Activated CD4-positive, CD25-positive, alpha-beta regulatory T cell treated with anti-CD3 and anti-CD28 coated beads, Interleukin-2, amount 50 U/mL, for 16 hours (primary cell): Measurements from ENCODE around the gene OR4D9.

Experiments used
- DNase-seq: peaks from one replicate; pipeline ENCODE4 v3.0.0-alpha.2; 2020; ENCODE audit warnings: low read depth, low spot score

OR4D9 gene

DNA sequence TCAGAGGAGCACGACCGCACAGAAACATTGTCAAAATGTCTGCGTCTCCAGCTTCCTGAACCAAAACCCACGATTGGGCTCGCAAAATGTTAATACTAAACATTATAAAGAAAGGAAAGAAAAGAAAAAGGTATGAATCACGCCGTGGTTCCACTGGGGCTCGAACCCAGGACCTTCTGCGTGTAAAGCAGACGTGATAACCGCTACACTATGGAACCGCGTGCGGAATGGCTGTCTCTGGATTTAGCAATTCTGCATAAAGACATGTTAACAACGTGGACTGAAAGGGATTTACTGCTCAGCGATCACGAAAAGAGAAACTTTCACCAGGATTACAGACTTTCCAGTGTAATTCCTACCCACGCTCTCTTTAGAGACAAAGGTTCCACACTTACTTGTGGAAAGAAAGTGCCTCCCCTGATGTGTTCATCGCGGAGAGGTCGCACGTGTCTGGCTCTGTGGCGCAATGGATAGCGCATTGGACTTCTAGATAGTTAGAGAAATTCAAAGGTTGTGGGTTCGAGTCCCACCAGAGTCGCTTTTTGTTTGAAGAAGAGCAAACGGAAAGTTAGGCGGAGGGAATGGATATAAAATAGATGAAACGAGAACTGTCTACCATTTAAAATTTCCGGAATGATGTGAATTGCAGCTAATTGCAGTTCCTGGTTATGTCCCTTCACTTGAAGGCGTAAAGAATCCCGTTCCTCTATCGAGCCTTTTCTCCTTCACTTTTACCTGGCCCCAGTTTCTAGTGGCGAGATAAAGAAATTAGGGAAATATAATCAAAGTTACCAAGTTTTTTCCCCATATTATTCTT lies 39.7 kb downstream of the OR4D9 start:
- peak; percentile 63 for DNase-seq

DNA sequence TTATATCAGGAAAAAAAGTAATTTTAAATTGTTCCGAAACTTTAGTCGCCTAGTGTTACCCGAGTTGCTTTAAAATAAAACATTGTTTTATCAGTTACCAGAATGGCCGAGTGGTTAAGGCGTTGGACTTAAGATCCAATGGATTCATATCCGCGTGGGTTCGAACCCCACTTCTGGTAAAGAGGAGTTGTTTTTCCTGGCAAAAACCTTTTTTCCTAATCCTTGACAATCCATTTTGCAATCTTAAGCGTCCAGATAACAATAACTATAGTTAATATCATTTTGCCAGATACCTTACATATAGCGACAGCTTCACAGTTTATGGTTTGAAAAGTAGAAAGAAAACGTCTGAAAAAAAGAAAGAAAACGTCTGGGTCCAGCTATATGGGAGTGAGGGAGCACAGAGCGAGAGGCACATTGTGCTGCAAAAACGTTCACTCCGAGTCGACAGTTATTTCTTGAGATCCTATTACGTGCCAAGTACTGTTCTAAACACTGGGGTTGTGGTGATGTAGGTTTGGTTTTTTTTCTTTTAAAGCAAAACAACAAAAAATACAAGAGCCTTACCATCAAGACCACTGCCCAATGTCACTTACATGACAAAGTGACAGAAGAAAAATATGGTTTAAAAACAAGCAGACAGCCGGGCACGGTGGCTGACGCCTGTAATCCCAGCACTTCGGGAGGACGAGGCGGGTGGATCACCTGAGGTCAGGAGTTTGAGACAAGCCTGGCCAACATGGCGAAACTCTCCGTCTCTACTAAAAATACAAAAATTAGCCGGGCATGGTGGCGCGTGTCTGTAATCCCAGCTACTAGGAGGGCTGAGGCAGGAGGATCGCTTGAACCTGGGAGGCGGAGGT lies 40.6 kb downstream of the OR4D9 start:
- no peak for DNase-seq

DNA sequence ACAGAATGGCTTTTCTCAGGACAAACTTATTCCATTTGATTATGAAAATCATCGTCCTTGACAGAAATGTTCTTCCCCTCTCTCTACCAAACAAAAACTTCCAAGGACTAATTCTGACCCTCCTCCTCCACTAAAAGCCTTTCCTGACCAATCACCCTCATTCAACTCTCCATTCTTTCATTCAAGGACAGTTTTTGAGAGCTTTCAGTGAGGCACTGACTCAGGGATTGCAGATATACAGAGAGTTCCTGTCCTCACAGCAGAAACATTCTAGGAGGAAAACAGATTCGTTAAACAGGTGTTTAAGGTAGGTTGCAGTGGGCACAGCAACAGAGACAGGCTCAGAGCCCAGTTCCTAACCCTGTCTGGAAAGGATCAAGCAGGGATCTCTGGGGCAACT lies 41.5 kb downstream of the OR4D9 start:
- no peak for DNase-seq

DNA sequence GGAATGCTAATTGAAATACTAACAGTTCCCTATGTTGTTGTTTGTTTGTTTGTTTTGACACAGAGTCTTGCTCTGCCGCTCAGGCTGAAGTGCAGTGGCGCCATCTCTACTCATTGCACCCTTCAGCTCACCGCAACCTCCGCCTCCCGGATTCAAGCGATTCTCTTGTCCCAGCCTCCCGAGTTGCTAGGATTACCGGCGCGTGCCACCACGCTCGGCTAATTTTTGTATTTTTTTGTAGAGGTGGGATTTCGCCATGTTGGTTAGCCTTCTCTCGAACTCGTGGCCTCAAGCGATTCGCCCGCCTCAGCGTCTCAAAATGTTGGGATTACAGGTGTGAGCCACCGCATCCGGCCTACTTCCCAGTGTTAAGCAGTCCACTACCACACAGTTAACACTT lies 42.0 kb downstream of the OR4D9 start:
- no peak for DNase-seq

DNA sequence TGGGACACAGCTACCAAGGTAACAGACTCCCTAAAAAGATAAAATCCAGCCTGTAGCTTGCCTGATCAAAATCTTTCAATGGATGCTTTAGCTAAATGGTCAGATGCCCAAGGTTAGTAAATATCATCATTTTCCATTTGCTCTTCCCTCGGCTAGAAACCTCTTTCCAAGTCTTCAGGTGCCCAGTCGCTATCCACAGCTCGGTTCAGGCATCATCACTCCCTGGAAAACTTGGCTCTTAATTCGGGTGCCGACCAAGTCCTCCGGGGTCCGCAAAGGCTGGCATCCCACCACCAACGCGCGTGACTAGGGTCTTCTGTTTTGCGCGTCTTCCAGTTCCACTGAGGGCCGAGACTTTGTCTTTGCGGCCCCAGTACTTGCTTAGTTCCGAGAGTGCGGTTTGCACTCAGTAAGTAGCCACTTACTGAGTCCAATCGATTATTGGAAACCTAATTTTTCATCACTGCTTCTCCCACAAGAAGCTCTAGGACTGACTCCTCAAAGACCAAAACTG lies 44.3 kb downstream of the OR4D9 start:
- DNase-seq, result no peak

DNA sequence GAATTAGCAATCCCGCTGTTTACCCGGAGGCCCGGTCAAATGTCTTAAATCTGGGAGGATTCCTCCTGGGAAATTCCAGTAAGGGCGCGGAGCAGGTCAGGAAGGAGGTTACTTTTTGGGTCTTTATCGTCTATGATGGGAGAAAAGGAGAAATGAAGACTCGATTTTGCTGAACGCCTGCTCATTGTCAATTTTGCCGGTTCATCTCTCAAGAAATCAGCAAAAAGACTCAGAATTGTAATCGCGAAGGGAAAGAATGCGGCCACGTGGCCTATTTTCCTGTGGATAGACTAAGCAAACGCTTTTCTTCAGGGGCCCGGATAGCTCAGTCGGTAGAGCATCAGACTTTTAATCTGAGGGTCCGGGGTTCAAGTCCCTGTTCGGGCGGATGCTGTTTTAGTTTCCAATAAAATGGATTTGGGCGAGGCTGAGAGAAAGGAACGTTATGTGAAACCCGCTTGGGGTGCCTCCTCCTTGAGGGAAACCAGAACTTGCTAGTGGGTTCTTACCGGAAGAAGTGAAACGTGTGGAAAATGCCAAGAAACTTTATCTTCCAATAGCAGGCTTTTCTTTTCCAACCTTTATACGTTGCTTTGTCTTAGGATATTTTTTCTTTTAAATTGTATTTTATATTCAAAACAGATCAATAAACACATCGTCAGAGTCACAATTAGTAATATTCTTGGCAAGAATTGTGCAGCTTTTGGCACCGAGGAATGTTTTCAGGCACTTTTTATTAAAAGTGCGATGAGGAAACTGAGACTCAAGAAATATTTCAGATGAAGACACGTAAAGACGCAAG lies 45.0 kb downstream of the OR4D9 start:
- DNase-seq, result peak; percentile 29

DNA sequence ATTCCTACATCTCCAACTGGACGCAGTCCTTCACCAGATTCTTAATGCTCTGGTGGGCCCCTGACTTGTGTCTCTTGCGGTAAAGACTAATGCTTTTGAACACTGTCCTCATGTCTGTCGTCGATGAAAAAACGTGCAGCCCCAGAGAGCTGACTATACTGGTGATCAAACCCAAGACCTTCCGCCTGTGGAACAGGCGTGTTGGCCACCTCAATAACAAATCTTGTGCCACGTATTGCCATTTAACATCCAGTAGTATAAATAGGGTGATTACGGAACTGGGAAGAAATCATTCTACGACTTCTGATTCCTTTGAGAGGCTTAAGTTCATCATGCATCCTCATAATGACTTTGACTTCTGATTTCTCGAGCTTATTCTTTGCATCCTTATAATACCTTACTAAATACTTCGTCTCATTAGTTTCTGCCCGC lies 45.6 kb downstream of the OR4D9 start:
- DNase-seq, result no peak

DNA sequence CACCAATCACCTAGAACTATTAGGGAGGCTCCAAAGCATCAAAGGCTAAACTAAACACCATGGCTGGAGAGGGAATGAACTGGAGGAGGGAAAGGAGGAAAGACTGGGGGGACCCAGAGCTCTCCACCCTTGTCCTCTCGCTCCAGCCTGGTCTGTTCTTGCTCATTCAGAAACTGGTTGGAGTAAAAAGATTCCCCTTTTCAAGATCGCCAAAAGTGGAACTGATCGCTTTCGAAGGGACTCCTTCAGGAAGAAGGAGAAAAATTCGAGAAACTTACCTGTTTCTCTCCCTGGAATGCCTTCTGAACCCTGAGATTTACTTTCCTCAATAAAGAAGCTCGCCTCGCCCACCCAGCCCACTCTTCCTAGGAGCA lies 46.9 kb downstream of the OR4D9 start:
- DNase-seq, result no peak

DNA sequence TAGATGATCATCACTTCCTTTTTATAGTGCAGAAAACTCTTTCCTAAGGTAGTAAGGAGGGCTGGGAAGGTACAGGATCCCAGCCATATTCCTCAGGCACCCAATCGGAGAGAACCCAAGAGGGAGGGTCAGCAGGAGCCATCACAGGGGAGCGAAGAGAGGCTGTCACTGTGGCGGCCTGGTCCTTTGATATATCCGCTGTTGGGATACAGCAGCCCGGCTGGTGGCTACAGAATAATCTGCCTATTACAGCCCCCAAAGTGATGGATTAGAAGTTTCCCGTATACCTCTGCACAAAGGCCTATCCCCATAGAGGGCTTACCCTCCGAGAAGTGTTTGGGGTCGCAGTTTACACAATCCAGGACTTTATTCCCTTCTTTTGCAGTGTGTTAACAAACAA lies 48.5 kb downstream of the OR4D9 start:
- no peak for DNase-seq

DNA sequence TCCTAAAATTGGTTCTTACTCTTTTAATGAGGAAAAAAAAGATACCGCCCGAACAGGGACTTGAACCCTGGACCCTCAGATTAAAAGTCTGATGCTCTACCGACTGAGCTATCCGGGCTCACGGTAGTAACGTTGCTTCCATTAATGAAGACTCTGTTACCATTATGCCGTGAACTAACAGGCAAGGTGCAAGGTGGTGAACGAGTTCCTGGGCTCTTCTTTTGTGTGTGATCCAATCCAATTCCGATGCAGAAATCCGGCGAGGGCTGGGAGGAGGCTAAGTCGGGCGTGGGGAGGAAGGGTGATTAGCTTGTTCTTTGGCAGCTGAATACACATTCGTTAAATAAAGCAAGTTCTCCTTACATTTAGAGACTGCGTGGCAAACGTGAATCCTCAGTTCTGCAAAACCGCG lies 49.0 kb downstream of the OR4D9 start:
- peak; percentile 64 for DNase-seq

DNA sequence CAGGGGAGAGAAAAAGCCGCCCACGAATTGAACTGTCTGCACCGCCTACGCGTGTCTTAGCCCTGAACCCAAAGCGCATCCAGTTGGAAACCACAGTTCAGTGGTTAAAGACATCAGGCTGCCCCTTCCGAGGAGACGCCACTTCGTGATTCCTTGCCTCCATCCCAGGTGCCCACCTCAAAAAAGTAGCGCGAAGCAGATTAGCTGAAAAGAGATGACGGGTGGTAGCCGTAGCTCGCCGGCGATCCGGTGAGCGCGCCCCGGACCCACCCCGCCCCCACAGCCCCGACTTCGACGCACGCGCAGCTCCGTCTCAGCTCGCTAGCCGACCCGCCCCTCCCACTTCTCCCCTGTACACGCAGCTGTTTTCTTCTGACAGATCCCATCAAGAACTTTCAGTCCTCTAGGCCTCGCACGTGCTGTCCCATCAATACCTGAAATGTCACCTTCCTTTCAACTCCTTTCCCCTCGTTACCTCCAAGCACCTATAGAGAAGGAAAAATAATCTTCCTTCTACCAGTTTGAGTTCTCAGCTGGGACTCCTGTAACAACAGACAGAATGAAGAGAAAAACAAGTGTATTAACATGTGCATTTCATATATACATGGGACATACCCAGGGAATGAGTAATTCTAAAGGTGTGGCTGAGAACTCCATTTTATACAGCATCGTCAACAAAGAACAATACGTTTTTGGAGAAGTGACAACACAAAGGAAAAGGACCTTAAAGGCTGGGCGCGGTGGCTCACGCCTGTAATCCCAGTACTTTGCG lies 49.5 kb downstream of the OR4D9 start:
- peak; percentile 59 for DNase-seq

DNA sequence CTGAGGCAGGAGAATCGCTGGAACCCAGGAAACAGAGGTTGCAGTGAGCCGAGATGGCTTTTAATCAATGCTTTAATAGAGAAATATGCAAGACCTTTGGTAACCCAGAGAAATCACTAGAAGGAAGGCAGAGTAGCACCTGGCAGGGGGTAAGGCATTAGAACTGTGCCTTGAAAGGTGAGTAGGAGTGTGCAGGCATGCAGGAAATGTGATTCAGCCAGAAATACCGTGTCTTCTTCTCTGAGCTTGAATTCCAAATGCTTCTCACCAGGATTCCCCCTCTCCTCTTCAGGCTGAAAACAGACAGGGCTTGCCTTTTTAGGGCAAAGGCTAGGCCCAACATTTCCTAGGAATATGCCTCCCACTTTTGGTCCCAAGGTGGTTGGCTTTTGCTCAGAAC lies 51.0 kb downstream of the OR4D9 start:
- no peak for DNase-seq
